Activated CD4-positive, alpha-beta T cell treated with anti-CD3 and anti-CD28 coated beads for 24 hours (primary cell): Measurements from ENCODE around the gene RXRB.

ENCODE experiments used
- DNase-seq, 2 donors: peaks; one replicate each; pipeline ENCODE4 v3.0.0-alpha.2; 2020; ENCODE audit warnings: low read depth in 2 of 2

RXRB gene

DNA sequence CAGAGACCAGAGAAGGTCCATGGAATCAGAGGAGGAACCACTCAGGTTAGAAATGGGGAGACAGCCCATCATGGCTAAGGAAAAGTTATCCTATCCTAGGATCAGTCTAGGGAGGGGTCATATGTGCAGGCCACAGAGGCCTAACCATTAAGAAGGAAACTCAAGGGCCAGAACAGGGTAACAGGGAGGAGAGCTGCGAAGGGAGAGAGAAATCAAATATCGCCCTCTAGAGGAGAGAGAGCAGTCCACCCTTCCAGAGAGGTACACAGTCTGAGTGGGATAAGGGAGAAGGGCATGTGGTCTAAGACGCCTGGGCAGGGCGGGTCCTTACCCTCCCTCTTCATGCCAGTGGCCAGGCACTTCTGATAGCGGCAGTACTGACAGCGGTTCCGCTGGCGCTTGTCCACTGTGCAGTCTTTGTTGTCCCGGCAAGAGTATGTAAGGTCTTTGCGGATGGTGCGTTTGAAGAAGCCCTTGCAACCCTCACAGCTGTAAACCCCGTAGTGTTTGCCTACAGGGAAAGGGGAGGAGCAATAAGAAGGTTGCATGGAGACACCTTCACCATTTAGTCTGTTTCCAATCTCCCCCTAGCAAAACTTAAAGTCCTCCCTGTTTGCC, 2.9 kb downstream of the RXRB start:
- no peak for DNase-seq

DNA sequence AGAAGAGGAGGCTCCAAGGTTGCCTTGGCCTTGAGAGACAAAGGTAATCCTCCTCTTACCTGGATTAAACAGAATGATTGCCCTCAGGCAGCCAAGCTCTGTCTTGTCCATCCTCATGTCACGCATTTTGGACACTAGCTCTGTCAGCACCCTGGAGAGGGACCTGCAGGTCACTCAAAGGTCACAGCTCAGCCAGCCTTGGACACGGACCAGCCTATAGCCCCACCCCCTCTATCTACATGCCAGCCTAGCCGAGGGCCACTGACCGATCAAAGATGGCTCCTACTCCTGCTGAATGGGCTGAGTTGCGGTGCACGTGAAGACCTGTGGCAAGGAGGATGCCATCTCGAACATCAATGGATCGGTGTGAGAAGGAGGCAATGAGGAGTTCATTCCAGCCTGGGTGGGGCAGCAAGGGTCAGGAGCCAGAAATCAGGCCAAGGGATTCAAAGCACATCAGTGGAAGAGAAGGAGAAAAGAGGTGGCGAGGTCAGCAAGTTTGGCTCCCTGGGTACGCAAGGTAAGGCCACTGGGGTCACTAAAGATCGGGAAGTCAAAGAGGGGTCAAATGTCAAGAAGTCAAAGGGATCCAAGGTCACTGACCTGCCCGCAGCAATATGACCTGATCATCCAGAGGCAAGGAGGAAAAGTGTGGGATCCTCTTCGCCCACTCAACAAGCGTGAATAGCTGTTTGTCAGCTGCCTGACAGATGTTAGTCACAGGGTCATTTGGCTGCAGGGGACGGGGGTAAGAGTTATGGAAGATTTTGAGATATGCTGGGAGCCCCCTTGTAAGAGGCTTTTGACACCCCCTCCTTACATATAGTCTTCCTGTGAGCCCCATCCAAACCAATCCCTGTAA, 4.9 kb downstream of the RXRB start:
- DNase-seq: no peak

DNA sequence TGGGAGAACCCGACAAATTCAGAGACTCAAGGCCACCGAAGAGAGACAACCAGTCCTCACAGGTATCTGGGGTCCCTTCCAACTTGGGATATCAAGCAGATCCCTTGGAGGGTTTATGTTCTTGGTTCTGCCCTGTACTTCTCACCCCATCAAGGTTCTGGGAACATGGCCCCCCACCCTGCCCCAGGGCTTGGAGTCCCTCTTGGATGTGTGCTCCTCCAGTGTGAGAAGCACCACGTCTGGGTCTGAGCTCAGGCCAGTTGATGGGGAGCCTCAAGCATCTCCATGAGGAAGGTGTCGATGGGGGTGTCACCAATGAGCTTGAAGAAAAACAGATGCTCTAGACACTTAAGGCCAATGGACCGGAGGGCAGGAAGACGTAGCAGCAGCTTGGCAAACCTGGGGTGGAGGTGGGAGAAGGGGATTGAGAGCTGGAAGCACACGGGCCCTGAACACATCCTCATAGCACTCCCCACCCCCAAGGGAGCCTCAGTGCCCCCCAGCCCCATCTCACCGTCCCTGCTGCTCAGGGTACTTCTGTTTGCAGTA, 6.0 kb downstream of the RXRB start:
- no peak for DNase-seq

DNA sequence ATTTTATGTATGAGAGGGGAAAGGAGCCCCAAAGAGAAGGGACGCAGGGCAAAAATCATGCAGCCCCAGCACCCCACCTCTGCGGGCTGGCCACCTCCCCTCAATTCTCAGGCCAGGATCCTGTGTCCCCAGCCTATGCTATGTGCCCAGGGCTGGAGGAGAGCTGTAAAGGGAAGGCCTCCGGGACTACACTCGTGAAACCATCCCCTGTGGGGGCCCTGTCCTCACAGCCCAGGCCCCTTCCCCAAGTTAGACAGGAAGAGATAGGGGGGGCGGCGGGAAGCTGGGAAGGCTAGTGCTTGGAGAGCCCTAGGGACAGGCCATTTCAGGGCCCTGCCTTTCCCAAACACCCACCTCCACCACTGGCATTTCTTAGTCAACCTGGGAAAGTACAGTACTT, 6.8 kb downstream of the RXRB start:
- DNase-seq: no peak

DNA sequence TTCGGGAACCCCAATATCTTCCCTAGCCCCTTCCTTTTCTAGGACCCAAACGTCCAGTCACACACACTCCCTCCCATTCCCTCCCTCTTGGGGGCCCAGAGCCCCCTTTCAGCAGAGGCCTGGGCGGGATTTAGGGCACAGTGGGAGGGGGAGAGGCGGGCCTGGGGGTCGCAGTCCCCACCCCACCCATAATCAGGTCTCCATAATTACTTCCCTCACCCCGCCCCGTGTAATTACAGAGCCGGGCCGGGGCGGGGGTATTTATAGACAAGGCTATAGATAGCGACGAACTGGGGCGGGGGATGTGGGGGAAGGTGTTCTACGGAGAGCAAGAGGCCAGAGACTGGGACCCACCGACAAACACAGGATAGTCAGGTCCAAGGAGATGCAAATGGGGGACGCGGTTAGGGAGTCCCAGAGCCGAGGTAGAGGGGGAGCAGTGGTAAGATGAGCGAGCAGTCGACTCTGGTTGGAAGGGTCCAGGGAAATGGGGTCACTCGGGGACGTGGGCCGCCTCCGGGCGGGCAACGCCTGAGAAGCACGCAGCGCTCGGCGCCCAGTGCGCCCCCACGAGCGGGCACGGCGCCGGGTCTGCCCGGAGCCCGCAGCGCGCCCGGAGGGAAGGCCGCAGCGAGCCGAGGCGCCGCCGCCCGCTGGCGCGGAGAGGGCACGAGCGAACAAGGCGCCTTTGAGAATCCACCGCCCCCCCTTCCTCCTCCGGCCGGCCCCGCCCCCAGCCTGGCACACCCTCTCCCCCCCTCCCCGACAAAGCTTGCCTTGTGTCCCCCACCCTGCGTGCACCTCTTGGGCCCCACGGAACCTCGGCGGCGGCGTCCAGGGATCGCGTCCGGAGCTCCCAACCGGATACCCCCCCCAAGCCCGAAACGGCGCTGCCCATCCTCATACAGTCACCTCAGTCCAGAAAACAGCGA, 7.5 kb downstream of the RXRB start:
- no peak for DNase-seq

DNA sequence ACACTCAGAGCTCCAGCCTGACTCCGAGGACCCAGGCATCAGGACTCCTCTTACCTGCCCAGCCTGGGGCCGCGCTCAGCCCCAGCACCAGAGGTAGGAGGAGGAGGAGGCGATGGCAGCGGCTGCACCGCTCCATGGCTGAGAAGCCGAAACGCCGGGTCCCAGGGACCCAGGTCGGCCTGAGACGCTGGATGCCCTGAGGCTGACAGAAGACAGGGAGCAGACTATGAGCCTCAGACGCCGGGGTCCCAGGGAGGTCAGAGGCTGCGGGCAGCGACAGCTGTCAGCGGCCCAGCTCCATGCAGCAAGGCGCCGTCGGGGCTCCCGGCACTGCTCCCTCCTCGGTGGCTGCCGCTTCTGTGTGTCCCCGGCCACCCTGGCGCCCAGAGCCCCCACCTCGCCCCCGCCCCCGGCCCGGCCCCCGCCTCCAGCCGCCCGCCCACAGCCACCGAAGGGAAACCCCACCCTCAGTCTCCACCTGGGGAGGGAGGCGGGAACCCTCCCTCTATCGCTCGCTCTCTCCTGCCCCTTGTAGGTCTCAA, 8.3 kb downstream of the RXRB start, which contains the start of gene COL11A2:
Gene COL11A2, minus strand, starts transcription at position 363 of the 542 bp plus-strand sequence. Its CDS starts 227 bp downstream, at position 136.
- DNase-seq: no peak

DNA sequence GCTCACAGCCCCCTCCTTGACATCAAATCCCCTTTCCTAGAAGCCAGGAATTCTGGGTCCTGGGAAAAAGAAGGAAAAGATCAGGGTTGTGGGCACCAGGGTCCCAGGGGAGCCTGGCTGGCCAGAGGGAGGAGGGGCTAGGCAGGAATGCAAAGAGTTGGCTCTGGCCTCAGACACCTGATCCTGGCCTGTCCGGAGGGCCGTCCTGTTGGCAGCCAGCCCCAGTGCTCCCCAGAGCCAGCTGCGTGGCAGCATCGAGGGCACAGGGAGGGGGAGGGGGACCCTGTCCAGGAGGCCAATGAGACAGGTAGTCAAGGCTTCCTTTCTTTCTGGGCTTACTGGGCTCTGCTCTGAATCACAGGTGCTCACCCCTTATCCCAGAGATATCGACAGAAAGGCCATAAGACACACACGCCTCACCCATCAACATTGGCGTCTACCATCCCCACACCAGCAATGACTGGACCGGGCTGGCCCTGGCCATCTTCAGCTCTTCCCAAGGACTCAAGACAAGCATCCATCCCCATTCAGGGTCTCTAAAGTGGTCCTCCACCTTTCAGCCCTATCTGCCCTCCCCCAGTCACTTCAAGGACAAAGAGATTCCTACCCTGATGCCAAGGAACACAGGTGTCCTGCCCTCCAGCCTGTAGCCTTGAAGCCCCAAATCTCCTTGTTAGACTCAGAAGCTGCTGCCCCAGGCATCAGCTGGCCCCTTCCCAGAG, 8.9 kb downstream of the RXRB start:
- DNase-seq: no peak

DNA sequence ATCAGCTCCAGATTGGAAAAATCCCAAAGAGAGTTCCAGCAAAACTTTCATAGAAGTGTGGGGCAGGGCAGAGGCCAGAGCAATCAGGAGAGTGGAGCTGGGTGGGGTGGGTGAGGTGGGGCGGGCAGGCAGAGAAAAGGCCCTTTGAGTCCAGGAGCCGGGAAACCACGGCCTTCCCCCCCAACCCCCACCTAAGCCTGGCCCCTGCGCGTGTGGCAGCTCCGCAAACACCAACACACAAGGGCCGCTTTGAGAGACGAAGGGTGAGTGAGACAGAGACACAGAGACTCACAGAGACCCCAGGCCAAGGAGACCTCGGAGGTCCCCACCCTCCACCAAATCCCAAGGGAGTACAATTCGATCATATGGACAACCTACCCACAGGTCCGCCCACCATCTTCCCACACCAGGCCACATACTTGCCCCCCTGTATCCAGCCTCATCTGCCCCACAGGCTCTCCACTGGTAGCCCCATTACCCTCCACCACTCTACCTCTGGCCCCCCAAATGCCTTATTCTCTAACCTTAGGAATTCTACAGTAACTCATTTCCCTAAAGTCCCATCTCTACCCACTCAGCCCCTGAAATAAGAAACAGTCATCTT, 9.9 kb downstream of the RXRB start:
- DNase-seq: no peak

DNA sequence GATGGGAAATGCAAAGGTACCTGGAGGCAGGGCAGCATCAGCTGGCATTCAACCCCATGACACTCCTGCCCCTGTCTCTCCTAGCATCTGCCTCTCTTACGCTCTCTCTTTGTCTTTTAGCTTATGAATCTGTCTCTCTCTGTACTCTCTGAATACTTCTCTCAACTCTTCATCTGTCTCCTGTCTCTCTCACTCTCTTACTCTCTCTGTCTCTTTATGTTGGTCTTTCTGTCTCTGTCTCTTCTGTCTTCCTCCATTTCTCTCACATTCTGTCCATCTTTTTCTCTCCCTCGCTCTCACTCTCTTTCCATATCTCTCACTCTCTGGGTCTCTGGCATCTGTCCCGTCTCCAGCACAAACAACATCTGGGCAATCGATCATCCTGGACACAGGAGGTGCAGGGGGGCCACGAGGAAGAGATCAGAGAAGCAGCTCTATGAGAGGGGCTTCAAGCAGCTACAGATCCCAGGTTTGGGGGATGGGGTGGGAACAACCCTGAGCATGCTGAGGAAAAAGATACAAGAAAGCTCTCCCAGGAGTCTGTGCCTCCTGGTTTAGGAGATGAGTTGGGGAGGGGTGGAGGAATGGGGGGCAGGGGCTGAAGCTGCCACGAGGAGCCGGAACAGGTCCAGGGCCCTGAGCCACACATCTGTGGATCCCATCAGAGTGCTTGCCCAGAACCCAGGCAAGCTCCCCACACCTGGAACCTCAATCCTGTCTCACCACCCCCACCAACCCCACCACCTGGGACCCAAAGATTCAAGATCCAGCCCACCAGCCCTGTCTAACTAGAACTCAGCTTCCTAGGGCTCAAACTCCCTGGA, 10.6 kb downstream of the RXRB start:
- DNase-seq: no peak

DNA sequence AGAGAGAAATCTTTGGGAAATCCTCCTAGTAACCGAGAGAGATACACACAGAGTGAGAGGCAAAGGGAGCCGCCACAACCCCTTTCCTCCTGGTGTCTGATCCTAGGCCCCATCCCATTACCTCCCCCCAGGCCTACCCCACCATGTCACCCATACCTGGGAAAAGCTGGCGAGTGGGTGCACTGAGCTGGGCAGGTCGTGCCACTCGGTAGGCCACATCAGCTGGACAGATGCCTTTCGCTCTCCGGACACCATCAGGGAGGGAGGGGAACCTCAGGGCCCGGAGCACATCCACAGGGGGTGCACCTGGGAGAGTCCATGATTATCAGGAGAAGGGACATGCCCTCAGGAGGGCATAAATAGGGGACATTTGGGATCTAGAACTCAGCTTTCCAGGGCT, 11.3 kb downstream of the RXRB start:
- no peak for DNase-seq

DNA sequence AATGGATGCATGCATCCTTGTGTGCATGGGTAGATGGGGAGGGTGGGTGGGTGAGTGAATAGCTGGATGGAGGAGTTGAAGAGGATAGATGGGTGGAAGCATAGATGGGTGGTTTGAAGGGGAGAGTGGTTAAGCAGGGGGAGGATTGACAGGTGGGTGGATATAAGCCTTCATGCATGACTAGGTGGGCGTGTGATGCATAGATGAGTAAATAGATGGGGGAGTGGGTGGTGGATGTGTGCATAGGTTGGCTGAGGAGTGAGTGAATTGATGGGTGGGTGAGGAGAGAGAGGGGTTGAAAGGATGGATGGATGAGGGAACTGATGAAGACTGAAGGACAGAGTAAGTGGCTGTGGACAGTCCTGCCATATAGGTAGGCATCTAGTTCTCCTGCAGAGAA, 12.7 kb downstream of the RXRB start:
- no peak for DNase-seq

DNA sequence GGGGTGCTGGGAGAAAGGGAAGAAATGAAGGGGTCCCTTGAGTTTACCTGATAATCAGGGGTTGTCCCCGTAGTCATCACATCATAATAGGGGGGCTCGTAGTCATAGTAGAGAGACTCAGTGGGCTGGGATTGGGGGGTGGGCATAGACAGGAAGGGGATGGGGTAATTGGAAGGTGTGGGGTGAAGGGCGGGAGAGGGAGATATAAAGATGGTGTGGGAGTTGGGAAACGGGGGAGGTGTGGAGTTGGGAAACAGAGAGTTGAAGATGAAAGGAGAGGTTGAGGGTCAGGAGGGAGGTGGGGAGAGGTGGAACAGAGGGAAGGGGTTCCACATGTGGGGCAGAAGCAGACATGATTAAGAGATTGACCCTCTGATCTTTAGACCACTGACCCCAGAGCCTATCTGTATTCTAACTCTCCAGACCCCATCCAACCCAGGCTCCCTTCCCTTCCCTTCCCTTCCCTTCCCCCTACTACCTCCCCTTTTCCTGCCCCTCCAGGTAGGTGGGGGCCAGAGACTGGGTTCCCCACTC, 14.7 kb downstream of the RXRB start:
- DNase-seq: no peak

DNA sequence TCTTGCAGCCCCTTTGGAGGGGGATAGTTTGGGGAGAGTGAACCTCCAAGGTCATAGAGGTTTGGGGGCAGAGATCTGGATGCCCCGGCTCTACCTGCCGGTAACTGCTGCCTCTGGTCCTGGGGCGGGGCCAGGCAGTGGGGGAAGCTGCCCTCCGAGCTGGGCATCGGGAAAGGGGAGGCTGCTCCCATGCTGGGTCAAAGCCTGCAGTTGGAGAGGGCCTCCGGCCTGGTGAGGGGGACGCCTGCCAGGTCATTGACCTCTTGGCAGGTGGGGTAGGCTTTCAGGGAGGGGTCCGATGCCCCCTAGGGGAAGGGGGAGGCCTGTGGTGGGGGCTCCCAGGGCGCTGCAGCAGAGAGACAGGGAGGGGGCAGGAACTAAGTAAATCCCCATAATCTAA, 15.3 kb downstream of the RXRB start:
- no peak for DNase-seq

DNA sequence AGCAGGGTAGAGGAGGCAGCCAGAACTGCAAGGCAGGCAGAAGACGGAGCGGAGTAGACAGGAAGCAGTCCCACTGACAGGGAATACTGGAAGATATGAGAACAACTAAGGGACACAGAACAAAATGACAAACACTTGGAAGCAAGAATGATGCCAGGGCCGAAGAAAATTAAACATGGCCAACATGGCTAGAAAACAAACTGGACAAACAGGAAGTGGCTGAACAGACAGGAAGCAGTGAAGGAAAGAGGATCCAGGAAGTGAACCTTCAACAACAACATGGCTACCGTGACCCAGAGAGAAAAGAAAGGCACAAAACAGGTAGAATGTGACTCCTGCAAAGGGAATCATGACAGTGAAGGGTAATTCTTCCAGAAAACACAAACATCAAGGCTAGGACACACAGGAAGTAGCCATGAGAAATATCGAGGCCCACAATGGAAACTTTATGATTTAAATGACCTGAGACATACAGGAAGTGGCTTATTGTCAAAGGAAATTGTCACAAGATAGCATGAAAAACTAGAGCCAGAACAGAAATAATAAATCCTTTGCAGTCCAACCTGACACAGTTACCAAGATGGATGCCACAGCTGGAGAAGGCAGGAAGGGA, 17.3 kb downstream of the RXRB start:
- DNase-seq: no peak

DNA sequence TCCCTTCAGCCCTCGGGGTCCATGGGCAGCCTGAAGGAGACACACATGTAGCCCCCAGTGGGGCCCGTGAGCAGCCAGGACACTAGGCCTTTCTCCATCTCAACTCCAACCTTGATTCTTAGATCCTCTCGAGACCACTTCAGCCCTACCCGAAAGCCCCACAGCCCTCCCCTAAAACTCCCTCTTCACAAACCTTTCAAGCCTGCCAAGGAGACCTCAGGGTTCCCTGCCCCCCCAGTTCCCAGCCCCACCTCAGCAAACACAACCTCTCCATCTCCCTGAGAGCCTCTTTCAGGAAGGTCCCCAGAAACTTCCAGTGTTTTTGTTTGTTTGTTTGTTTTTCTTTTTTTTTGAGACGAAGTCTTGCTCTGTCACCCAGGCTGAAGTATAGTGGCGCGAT, 19.3 kb downstream of the RXRB start:
- no peak for DNase-seq

DNA sequence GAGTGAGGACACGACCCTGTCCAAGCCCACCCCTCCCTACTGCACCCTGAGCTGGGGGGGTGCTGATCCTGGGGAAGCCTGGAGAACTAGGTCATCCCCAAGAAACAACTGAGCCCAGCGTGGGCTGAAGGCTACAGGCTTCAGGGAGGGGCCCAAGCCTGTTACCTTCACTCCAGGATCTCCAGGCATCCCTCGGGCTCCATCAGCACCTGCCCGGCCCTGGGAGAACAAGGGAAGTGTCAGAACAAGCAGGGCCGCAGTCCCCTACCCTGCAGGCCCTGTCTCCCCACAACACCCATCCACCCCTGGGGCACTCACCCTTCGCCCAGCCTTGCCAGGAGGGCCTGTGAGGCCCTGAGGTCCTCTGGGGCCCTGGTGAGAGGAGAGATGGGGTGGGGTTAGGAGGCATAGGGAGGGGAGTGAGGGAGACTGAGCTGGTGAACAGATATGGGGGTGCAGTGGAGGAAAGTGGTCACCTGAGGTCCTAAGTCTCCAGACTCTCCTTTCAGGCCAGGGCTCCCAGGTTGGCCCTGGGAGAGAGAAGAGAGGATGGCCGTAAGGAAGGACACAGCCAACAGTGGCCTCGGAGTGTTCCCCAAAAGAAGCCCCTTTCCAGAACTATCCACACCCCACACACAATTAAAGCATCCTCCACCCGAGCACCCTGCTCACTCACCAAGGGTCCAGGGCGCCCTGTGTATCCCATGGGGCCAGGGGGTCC, 21.6 kb downstream of the RXRB start:
- DNase-seq: no peak

DNA sequence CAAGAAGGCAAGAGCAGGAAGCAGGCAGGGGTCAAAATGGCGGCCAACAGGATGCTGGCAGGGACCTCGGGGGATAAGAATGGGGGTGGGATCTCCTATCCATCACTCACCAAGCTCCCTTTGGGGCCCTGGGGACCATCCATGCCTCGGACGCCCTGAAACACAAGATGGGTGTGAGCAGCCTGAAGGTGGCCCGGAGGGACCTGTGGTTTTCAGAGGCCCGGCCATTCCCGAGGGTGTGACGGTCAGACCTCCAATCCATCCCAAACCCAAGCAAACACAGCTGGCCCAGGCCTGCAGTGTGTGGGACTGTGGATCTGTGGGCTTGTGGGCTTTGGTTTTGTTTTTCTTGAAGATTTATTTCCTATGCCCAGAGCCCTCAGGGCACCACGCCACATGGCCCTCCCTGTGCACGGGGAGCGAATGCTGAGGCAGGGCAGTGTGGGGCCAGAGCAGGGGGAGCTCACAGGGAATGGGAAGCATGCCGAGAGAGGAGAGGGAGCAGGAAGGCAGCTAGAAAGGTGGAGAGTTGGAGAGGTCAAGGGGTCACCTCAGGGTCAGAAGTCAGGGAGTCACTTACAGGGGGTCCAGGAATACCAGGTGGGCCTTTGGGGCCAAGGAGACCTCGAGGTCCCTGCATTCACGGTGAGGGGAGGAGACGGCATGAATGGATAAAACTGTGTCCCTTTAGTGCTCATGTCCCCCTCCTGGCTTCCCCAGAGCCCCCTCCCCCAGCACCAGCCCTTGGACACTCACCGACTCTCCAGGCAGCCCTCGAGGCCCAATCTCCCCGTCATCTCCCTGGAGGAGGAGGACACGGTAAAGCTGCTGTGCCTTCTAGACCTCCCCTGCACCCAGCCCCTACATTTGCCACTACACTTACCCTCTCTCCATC, 22.7 kb downstream of the RXRB start:
- no peak for DNase-seq
